Measurements from ENCODE around the gene OASL.

The OASL gene

GRCh38 chr12:120971299-120972180 lies 67.5 kb downstream of the OASL start:
- no peaks in the 10 kb centered on the region for H3K36me3 ChIP-seq
- no peak for TF ChIP-seq CTCF (IDR thresholded peaks at IDR 0.05)
- no peaks in the 10 kb centered on the region for H3K9me3 ChIP-seq
- no peak overlapping the region for H3K4me3 ChIP-seq (ENCODE audit: low read depth in 1 of 2, low read length in 1 of 2)
- H3K4me1 ChIP-seq (ENCODE audit: control insufficient read depth in 1 of 2, insufficient read depth in 1 of 2, low read depth in 1 of 2, low read length in 1 of 2), result peaks cover 0 to 2% of the 10 kb centered on the region in 2 experiments
- no peak overlapping the region for H3K27ac ChIP-seq
- H3K27me3 ChIP-seq, result no peaks in the 10 kb centered on the region

DNA sequence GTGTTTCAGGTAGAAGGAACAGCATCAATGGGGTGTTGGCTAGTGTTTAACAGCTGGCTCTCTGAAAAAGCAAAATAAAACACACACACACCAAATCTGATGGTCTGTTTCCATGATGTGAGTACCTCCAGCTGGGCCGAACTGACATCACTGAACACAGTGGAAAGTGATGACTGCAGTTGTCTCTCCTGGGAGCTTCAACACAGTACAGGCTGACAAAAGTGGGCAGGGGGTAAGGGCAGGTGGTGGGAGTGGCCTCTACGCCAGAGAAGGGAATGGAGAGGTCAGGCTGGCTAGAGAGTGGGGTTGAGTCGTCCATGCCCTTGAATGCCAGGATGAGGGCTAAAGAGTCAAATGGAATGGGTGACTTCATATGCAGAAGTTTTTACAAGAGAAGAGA lies 68.7 kb downstream of the OASL start:
- peaks cover 0 to 2% of the 10 kb centered on the region in 2 experiments for H3K4me1 ChIP-seq (ENCODE audit: control insufficient read depth in 1 of 2, insufficient read depth in 1 of 2, low read depth in 1 of 2, low read length in 1 of 2)
- H3K27me3 ChIP-seq, result no peaks in the 10 kb centered on the region
- no peaks in the 10 kb centered on the region for H3K9me3 ChIP-seq
- H3K36me3 ChIP-seq, result no peaks in the 10 kb centered on the region
- H3K4me3 ChIP-seq (ENCODE audit: low read depth in 1 of 2, low read length in 1 of 2), result no peak overlapping the region
- no peak for TF ChIP-seq CTCF (IDR thresholded peaks at IDR 0.05)
- no peak overlapping the region for H3K27ac ChIP-seq
